IMR-90 (cell line): ENCODE data around the gene IRF2BP2. TPM values are rescaled to one million over a fixed set of nuclear protein-coding genes. Genes with fewer than 3 reads are reported as not detected.

Source experiments
- ATAC-seq: fragments of 200-7000 bp; cut with Tn5 transposase; 2 replicates; pipeline ENCODE4 v1.9.1; 2020; ENCODE audit warnings: low read depth, mild to moderate bottlenecking, moderate library complexity
- BruUV-seq: library from RNA; stranded (reverse); fragments of 400-500 nt; replicated peaks from 2 replicates; lab custom pipeline; 2021; lab: Mats Ljungman, UMichigan
- CTCF ChIA-PET: fragments of 300-600 bp; formaldehyde crosslinking; extraction: SDS; loops from one replicate; lab custom pipeline; 2021; ENCODE audit warnings: antibody characterized with exemption; lab: Yijun Ruan, JAX
- POLR2A ChIA-PET: fragments of 300-600 bp; sonication (Branson Sonifier 250); formaldehyde crosslinking; loops from one replicate; lab custom pipeline; 2022; ENCODE audit warnings: antibody characterized with exemption; ENCODE audit not compliant: unreplicated experiment; lab: Charles Lee
- DNase-seq: peaks from one replicate; pipeline ENCODE4 v3.0.0; 2013
- H2AFZ ChIP-seq: replicated peaks from 2 replicates; pipeline ENCODE3; 2013; ENCODE audit warnings: low read length, mild to moderate bottlenecking; ENCODE audit not compliant: poor library complexity
- H2AK5ac ChIP-seq: 2 replicates; pipeline ENCODE4 v1.6.1; 2013; ENCODE audit warnings: low read depth, low read length, inconsistent platforms
- H2AK9ac ChIP-seq: replicated peaks from 2 replicates; pipeline ENCODE3; 2013; ENCODE audit warnings: mild to moderate bottlenecking, low read depth, low read length, moderate library complexity; ENCODE audit not compliant: poor library complexity
- H2BK120ac ChIP-seq: 2 replicates; pipeline ENCODE4 v1.6.1; 2013; ENCODE audit warnings: low read depth, low read length, inconsistent platforms
- H2BK15ac ChIP-seq: 3 replicates; pipeline ENCODE4 v1.6.1; 2013; ENCODE audit warnings: low read depth, low read length, inconsistent platforms
- H2BK20ac ChIP-seq: 2 replicates; pipeline ENCODE4 v1.6.1; 2013; ENCODE audit warnings: low read depth, mild to moderate bottlenecking, inconsistent platforms, low read length, moderate library complexity
- H2BK5ac ChIP-seq: 2 replicates; pipeline ENCODE4 v1.6.1; 2013; ENCODE audit warnings: mild to moderate bottlenecking, low read depth, low read length, inconsistent platforms; ENCODE audit not compliant: poor library complexity, severe bottlenecking
- H3K14ac ChIP-seq: replicated peaks from 2 replicates; pipeline ENCODE4 v1.6.1; 2013; ENCODE audit warnings: low read depth, low read length, inconsistent platforms
- H3K18ac ChIP-seq: 2 replicates; pipeline ENCODE4 v1.6.1; 2013; ENCODE audit warnings: low read depth, low read length, control low read depth
- H3K23ac ChIP-seq: 2 replicates; pipeline ENCODE4 v1.6.1; 2013; ENCODE audit warnings: low read depth, low read length, inconsistent platforms
- H3K27ac ChIP-seq: 2 replicates; pipeline ENCODE4 v1.5.1; 2013; ENCODE audit warnings: mild to moderate bottlenecking, control low read depth, low read length; ENCODE audit not compliant: insufficient read depth
- H3K27me3 ChIP-seq: 2 replicates; pipeline ENCODE4 v1.6.1; 2013; ENCODE audit warnings: low read length; ENCODE audit not compliant: control insufficient read depth, insufficient read depth
- H3K36me3 ChIP-seq: 2 replicates; pipeline ENCODE4 v1.6.1; 2013; ENCODE audit warnings: low read length, mixed read lengths; ENCODE audit not compliant: control insufficient read depth, insufficient read depth
- H3K4ac ChIP-seq: 2 replicates; pipeline ENCODE4 v1.6.1; 2013; ENCODE audit warnings: low read depth, low read length, inconsistent platforms
- H3K4me1 ChIP-seq: 2 replicates; pipeline ENCODE4 v1.6.1; 2013; ENCODE audit warnings: low read length, mixed read lengths; ENCODE audit not compliant: control insufficient read depth, insufficient read depth
- H3K4me2 ChIP-seq: 2 replicates; pipeline ENCODE4 v1.6.1; 2013; ENCODE audit warnings: low read depth, mild to moderate bottlenecking, control low read depth, low read length, moderate library complexity
- H3K4me3 ChIP-seq: 2 replicates; pipeline ENCODE4 v1.5.1; 2013; ENCODE audit warnings: low read depth, mild to moderate bottlenecking, control low read depth, low read length, moderate library complexity; ENCODE audit not compliant: insufficient read depth
- H3K56ac ChIP-seq: 2 replicates; pipeline ENCODE4 v1.6.1; 2013; ENCODE audit warnings: low read length, inconsistent platforms; ENCODE audit not compliant: insufficient read depth; ENCODE audit errors: extremely low read depth
- H3K79me1 ChIP-seq, 2 experiments: 2 replicates each; pipeline ENCODE4 v1.6.1; 2013; ENCODE audit warnings: low read length in 2 of 2, inconsistent platforms in 1 of 2, low read depth in 1 of 2
- H3K9ac ChIP-seq: 2 replicates; pipeline ENCODE4 v1.6.1; 2013; ENCODE audit warnings: low read depth, low read length, control low read depth
- H3K9me1 ChIP-seq: 2 replicates; pipeline ENCODE4 v1.6.1; 2013; ENCODE audit warnings: low read length, inconsistent platforms; ENCODE audit not compliant: insufficient read depth
- H3K9me3 ChIP-seq: 2 replicates; pipeline ENCODE4 v1.6.1; 2013; ENCODE audit warnings: low read length; ENCODE audit not compliant: control insufficient read depth, insufficient read depth
- H4K20me1 ChIP-seq: 2 replicates; pipeline ENCODE4 v1.6.1; 2013; ENCODE audit warnings: low read length, inconsistent platforms; ENCODE audit not compliant: insufficient read depth
- H4K5ac ChIP-seq: 2 replicates; pipeline ENCODE4 v1.6.1; 2013; ENCODE audit warnings: mild to moderate bottlenecking, low read depth, low read length, control low read depth
- H4K8ac ChIP-seq, 2 experiments: 2 replicates each; pipeline ENCODE4 v1.6.1; 2013; ENCODE audit warnings: low read depth in 2 of 2, low read length in 2 of 2, control low read depth in 1 of 2, inconsistent platforms in 1 of 2
- H4K91ac ChIP-seq: 2 replicates; pipeline ENCODE4 v1.6.1; 2013; ENCODE audit warnings: low read depth, low read length, inconsistent platforms; ENCODE audit not compliant: insufficient read depth
- BHLHE40 ChIP-seq: fragments of 150-350 bp; IDR thresholded peaks from 2 replicates; pipeline ENCODE4 v1.6.1; 2016; ENCODE audit warnings: mild to moderate bottlenecking, low read depth, low read length
- CEBPB ChIP-seq: IDR thresholded peaks from 2 replicates; pipeline ENCODE4 v1.6.1; 2012; ENCODE audit warnings: low read depth, low read length, improper control_type of control experiment
- CHD1 ChIP-seq: IDR thresholded peaks from 2 replicates; pipeline ENCODE4 v1.6.1; 2012; ENCODE audit warnings: low read depth, low read length, improper control_type of control experiment
- MAFK ChIP-seq: IDR thresholded peaks from 2 replicates; pipeline ENCODE4 v1.6.1; 2012; ENCODE audit warnings: low read depth, low read length, improper control_type of control experiment
- MAZ ChIP-seq: IDR thresholded peaks from 2 replicates; pipeline ENCODE4 v1.6.1; 2012; ENCODE audit warnings: low read depth, mild to moderate bottlenecking, low read length, improper control_type of control experiment, moderate library complexity, borderline replicate concordance
- MXI1 ChIP-seq: IDR thresholded peaks from 2 replicates; pipeline ENCODE4 v1.6.1; 2012; ENCODE audit warnings: low read depth, mild to moderate bottlenecking, low read length, moderate library complexity, borderline replicate concordance
- RAD21 ChIP-seq: IDR thresholded peaks from 2 replicates; pipeline ENCODE4 v1.6.1; 2012; ENCODE audit warnings: low read length, improper control_type of control experiment
- RCOR1 ChIP-seq: IDR thresholded peaks from 2 replicates; pipeline ENCODE4 v1.6.1; 2012; ENCODE audit warnings: mild to moderate bottlenecking, low read length, improper control_type of control experiment; ENCODE audit not compliant: insufficient replicate concordance
- RFX5 ChIP-seq: IDR thresholded peaks from 2 replicates; pipeline ENCODE4 v1.8.0; 2012; ENCODE audit warnings: low read depth, mild to moderate bottlenecking, low read length, moderate library complexity
- SMC3 ChIP-seq: fragments of 150-350 bp; IDR thresholded peaks from 2 replicates; pipeline ENCODE4 v1.6.1; 2016; ENCODE audit warnings: low read depth, mild to moderate bottlenecking, antibody characterized with exemption, low read length, moderate library complexity
- WGBS, 2 experiments: methylation state at CpG; one replicate each; pipeline versions ENCODE4 v1.1.5 to v1.1.7; 2013; ENCODE audit warnings: missing lambda C conversion rate in 2 of 2; ENCODE audit not compliant: insufficient read length in 1 of 2; ENCODE audit errors: extremely low coverage in 2 of 2; 5-methylcytosine and 5-hydroxymethylcytosine counted together
- dilution Hi-C: fragments of 300-500 bp; cut with HindIII; formaldehyde crosslinking; loops from one replicate; pipeline ENCODE4 v1.14.3; 2018; ENCODE audit warnings: low sequenced_read_pairs; ENCODE audit not compliant: unreplicated experiment
- in situ Hi-C: fragments of 300-500 bp; cut with MboI; formaldehyde crosslinking; loops from 3 replicates; pipeline ENCODE4 v1.14.3; 2019; ENCODE audit warnings: low sequenced_read_pairs, inconsistent platforms, mixed read lengths
- intact Hi-C: fragments of 100-400 bp; cut with micrococcal nuclease; formaldehyde crosslinking; loops from 2 replicates; pipeline ENCODE4 v1.10.0; 2022
- polyA plus RNA-seq, 3 experiments: library from polyadenylated mRNA; depleted of rRNA; stranded (reverse); fragments of >200 nt; gene quantifications; 2 replicates each; pipeline ENCODE4 v1.2.3, GENCODE V29; 2012; ENCODE audit warnings: low replicate concordance in 1 of 3
- total RNA-seq: library from RNA; depleted of rRNA; stranded (reverse); fragments of >200 nt; gene quantifications from 2 replicates; pipeline ENCODE4 v1.2.3, GENCODE V29; 2012
- TF ChIP-seq, protein P1 (sequence below): fragments of 150-350 bp; IDR thresholded peaks from 2 replicates; pipeline ENCODE4 v1.6.1; 2016; ENCODE audit warnings: low read depth, mild to moderate bottlenecking, low read length, moderate library complexity, borderline replicate concordance

Gene IRF2BP2
- total and polyA plus RNA-seq, 2 of the 4 experiments (the other 2 are of a cell fraction): 47.0 to 66.6 TPM

DNA sequence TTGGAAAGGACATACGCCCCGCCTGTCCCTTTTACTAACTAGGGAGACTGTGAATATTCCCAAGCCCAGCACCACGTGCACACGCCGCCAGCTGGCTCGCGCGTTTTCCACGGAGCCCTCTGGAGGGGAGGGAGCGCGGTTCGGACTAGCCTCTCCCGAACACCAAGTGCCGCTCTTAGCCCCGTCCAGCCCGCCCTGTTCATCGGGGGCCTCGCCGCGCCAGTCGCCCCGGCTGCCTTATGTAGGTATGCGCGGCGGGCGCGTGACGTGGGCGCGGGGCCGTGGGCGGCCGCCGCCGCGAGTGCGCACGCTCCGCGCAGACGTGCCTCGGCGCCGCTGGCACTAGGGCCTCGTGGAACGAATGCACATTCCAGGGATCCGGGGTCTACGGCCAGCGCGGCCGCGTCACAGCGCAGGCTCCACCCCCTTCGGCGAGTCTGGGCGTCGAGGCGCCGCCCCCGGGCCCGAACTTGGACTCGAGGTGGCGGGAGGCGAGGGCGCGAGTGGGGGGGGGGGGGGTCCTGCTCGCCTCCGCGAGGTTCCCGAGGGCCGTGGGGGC is 767 bp upstream of the IRF2BP2 start (continued):
- TF ChIP-seq, protein P1, sequence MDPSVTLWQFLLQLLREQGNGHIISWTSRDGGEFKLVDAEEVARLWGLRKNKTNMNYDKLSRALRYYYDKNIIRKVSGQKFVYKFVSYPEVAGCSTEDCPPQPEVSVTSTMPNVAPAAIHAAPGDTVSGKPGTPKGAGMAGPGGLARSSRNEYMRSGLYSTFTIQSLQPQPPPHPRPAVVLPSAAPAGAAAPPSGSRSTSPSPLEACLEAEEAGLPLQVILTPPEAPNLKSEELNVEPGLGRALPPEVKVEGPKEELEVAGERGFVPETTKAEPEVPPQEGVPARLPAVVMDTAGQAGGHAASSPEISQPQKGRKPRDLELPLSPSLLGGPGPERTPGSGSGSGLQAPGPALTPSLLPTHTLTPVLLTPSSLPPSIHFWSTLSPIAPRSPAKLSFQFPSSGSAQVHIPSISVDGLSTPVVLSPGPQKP: no peak
- TF ChIP-seq MAZ: peak; percentile 76

DNA sequence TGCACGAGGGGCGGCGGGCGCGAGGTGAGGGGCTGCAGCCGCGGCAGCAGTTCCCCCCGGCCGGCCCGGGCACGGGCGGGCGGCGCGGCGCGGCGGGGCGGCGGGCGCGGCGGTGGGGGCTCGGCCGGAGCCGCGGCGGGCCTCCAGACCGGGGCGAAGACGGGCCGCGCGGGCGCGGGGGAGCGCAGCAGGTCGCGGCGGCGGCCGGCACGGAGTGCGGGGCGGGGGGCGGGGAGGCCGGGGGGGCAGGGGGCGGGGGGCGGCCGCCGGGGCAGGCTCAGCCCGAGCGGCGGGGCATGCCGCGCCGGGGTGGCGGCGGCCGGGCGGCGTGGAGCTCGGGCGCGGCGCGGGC is 311 bp downstream of the IRF2BP2 start:
- no TSS peak for BruUV-seq
- H4K5ac ChIP-seq: no peak overlapping the region
- in situ Hi-C loops: loop anchor here (5.0 to 25.0 kb wide), 5 partner anchors 112 to 473 kb away; no protein-coding TSS in a partner anchor
- H3K9me1 ChIP-seq: no peaks in the 10 kb centered on the region
- no peaks in the 10 kb centered on the region for H3K9me3 ChIP-seq
- peak overlapping the region; percentile 86 for H3K27ac ChIP-seq
- dilution Hi-C loops: no loop called here
- no peak overlapping the region for H4K8ac ChIP-seq
- no peak overlapping the region for H2BK20ac ChIP-seq
- H3K36me3 ChIP-seq: peaks cover 28% of the 10 kb centered on the region
- 0% methylated on average over 20 of the region's 67 CpGs; no CpG with 5 or more reads in 1 of the 2 experiments for WGBS, 2 experiments
- peak overlapping the region; percentile 81 for H2AFZ ChIP-seq
- no peak overlapping the region for H3K4ac ChIP-seq
- peak overlapping the region; percentile 96 for H2BK5ac ChIP-seq
- H3K4me2 ChIP-seq: no peak overlapping the region
- H3K18ac ChIP-seq: no peak overlapping the region
- no peak overlapping the region for H4K91ac ChIP-seq
- intact Hi-C loops: loop anchor here (2.0 to 5.0 kb wide), 4 partner anchors 163 to 361 kb away; no protein-coding TSS in a partner anchor
- H3K23ac ChIP-seq: no peak overlapping the region
- ATAC-seq (peak; percentile 3), DNase-seq (no peak)
- peak overlapping the region; percentile 59 for H2AK9ac ChIP-seq
- CTCF ChIA-PET: interaction anchor here (0.6 kb wide), 1 partner anchor 27 kb away, joined by 3 read pairs; no protein-coding TSS in a partner anchor
- H3K79me1 ChIP-seq: peaks cover 0 to 8% of the 10 kb centered on the region in 2 experiments; a peak in 2 of 4 replicates
- H2AK5ac ChIP-seq: no peak overlapping the region
- H3K9ac ChIP-seq: peak overlapping the region; percentile 61; the same call in 1 of the 2 replicates
- no peak overlapping the region for H2BK120ac ChIP-seq
- H4K20me1 ChIP-seq: peaks cover 31% of the 10 kb centered on the region
- H3K56ac ChIP-seq: no peak overlapping the region
- no peak overlapping the region for H3K14ac ChIP-seq
- no peak overlapping the region for H2BK15ac ChIP-seq
- H3K27me3 ChIP-seq: no peaks in the 10 kb centered on the region
- TF ChIP-seq CHD1 (no peak), RAD21 (no peak), SMC3 (no peak), RFX5 (no peak), BHLHE40 (no peak), RCOR1 (no peak), MXI1 (no peak), MAFK (no peak), CEBPB (no peak)
- H3K4me3 ChIP-seq: peak overlapping the region; percentile 76
- H3K4me1 ChIP-seq: peaks cover 14% of the 10 kb centered on the region
- POLR2A ChIA-PET: interaction anchor here (0.8 to 2.0 kb wide), 3 partner anchors 113 to 377 kb away, joined by 3 to 7 read pairs (median 5); no protein-coding TSS in a partner anchor
